Stimulated activated CD8-positive, alpha-beta memory T cell treated with anti-CD3 and anti-CD28 coated beads, Interleukin-12 subunit alpha, Interleukin-12 subunit beta, amount 100 ng/mL, for 1 hour (primary cell): ENCODE measurements around the gene PRSS35.
"Not testable (repeated sequence)": the region's sequence is repeated elsewhere in the genome, so short reads cannot be mapped to it uniquely, and the experiment has no call there.

ENCODE experiments used
- DNase-seq: peaks from one replicate; pipeline ENCODE4 v3.0.0-alpha.2; 2020; ENCODE audit warnings: low read depth

Gene PRSS35

DNA sequence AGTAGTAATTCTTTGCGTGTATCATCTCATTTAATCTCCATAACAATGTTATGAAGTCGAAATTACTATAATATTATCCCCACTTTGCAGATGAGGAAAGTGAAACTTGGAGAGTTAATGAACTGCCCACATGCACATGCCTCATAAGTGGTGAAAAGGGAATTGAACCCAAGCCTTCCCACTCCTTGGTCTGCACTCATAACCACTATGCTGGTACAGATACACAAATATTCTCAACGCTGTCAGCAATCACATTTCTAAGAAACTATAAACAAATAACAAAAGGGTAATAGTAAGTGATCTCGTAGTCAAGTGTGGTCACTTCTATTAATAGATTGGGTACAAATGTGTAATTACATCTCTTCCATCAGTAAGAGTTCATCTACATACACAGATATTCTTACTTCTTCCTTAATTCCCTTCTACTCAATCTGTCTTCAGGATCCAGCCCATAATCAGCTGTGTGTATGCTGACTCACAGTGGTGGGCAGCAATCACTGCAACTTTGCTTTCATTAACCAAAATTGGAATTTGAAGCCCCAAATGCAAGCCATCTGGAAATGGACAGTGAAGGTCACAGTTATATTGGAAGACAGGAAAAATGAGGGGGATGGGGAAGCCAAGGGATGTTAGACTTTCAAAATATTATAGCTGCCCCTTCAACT is 6.6 kb downstream of the PRSS35 start:
- DNase-seq: no peak

DNA sequence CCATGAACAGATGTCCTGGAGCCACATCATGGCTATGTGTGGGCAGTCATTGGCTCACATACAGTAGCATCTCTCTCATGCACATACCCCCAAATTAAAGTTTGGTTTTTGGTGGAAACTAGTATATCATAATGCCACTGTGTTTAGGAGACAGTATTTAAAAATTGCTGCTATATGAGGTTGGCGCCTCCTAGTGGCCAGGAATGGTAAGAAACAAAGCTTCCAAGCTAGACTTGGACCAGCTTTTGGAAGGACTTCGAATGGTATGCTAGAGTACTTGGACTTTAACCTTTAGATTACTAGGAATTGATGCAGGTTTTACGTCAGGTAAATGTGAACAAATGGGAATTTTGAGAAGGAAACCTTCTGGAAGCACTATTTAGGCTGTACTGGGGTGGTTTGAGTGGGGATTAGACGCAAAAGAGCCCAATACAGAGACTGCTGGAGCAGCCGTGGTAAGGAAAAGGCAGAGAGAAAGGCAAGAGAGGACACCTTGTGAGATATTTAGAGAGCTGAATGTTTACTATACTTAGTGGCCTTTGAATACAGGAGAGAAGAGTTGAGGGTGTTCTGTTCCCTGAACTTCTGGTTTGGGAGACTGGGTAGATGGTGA is 23.8 kb downstream of the PRSS35 start:
- DNase-seq: peak; percentile 31

DNA sequence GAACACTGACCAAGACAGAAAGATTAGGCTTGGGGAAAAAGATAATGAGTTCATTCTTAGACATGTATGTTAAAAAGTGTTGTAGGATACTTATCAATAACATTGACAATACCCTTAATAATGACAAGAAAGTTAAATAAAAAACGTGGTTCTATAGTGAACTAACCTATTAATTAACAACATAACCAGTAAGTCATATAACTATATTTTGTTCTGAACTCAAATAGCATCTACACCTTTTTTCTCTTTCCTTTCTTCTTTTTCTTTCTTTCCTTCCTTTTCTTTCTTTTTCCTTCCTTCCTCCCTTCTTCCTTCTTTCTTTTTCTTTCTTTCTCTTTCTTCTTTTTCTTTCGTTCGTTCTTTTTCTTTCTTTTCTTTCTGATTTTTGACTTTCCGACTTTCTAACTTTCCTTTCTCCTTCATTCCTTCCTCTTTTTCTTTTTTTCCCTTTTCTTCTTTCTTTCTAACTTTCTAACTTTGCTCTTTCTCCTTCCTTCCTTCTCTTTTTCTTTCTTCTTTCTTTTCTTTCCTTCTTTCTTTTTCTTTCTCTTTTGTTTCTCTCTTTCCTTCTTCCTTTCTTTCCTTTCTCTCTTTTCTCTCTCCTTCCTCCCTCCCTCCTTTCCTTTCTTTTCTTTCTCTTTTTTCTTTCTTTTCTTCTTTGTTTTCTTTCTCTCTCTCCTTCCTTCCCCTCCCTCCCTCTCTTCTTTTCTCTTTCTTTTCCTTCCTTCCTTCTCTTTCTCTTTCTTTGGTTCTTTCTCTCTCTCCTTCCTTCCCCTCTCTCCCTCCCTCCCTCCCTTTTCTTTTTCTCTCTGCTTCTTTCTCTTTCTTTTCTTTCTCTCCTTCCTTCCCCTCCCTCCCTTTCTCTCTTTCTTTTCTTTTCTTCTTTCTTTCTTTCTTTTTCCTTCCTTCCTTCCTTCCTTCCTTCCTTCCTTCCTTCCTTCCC is 24.6 kb downstream of the PRSS35 start:
- DNase-seq: no peak

DNA sequence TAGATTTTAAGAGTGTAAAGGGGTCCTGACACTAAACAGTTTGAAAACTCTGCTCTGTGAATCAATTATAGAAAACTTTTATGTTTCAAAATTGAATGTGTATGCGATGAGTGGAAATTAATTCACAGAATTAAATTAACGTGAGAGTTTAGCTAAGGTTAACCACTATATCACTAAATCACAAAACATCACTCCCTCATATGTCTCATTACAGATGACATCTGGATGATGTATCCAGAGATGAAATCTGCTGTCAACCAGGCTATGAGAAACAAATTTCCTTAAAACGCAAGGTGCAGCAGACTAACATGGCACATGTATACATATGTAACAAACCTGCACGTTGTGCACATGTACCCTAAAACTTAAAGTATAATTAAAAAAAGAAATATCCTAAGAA is 27.3 kb downstream of the PRSS35 start:
- DNase-seq: no peak

DNA sequence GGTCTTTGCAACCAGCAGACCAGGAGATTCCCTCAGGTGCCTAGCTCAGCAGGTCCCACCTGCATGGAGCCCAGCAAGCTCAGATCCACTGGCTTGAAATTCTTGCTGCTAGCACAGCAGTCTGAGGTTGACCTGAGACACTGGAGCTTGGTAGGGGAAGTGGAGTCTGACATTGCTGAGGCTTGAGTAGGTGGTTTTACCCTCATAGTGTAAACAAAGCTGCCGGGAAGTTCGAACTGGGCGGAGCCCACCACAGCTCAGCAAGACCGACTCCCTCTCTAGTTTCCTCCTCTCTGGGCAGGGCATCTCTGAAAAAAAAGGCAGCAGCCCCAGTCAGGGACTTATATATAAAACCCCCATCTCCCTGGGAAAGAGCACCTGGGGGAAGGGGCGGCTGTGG is 34.3 kb downstream of the PRSS35 start:
- DNase-seq: no peak

DNA sequence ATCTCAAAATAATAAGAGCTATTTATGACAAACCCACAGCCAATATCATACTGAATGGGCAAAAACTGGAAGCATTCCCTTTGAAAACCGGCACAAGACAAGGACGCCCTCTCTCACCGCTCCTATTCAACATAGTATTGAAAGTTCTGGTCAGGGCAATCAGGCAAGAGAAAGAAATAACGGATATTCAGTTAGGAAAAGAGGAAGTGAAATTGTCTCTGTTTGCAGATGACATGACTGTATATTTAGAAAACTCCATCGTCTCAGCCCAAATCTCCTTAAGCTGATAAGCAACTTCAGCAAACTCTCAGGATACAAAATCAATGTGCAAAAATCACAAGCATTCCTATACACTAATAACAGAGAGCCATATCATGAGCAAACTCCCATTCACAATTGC is 38.1 kb downstream of the PRSS35 start:
- DNase-seq: not testable (repeated sequence)

DNA sequence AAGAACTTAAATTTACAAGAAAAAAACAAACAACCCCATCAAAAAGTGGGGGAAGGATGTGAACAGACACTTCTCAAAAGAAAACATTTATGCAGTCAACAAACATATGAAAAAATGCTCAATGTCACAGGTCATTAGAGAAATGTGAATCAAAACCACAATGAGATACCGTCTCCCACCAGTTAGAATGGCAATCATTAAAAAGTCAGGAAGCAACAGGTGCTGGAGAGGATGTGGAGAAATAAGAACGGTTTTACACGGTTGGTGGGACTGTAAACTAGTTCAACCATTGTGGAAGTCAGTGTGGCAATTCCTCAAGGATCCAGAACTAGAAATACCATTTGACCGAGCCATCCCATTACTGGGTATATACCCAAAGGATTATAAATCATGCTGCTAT is 39.4 kb downstream of the PRSS35 start:
- not testable (repeated sequence) for DNase-seq

- no peak for DNase-seq
Measured at GRCh38 chr6:83556871-83557270, 44.5 kb downstream of the PRSS35 start.

GRCh38 chr6:83558975-83559374 is 46.6 kb downstream of the PRSS35 start:
- no peak for DNase-seq

DNA sequence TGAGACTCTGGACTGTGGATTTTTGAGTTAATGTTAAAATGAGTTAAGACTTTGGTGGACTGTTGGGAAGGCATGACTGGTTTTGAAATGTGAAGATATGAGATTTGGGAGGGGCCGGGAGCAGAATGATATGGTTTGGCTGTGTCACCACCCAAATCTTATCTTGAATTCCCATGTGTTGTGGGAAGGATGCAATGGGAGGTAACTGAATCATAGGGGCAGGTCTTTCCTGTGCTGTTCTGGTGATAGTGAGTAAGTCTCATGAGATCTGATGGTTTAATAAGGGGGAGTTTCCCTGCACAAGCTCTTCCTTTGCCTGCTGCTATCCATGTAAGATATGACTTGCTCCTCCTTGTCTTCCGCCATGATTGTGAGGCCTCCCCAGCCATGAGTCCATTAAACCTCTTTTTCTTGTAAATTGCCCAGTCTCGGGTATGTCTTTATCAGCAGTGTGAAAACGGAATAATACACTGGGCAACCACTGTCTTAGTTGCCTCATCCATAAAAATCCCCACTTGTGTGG is 59.4 kb downstream of the PRSS35 start:
- not testable (repeated sequence) for DNase-seq

GRCh38 chr6:83574783-83575182 is 62.4 kb downstream of the PRSS35 start:
- DNase-seq: no peak
